H1 (cell line): ENCODE measurements around the gene LAMA3. TPM values are rescaled to one million over a fixed set of nuclear protein-coding genes. Genes with fewer than 3 reads are reported as not detected.

ENCODE experiments used
- CTCF ChIA-PET: fragments of 300-600 bp; sonication (Branson Sonifier 250); formaldehyde crosslinking; loops from one replicate; lab custom pipeline; 2021; ENCODE audit not compliant: partially characterized antibody; lab: Charles Lee
- POLR2A ChIA-PET: fragments of 300-600 bp; sonication (Branson Sonifier 250); formaldehyde crosslinking; loops from one replicate; lab custom pipeline; 2021; ENCODE audit warnings: inconsistent platforms; ENCODE audit not compliant: partially characterized antibody; lab: Charles Lee
- DNase-seq, 2 experiments: peaks; one replicate each; pipeline versions ENCODE4 v3.0.0 to v3.0.0-alpha.2; 2010 to 2022; ENCODE audit warnings: low spot score in 2 of 2, low read depth in 1 of 2, mixed read lengths in 1 of 2
- FAIRE-seq: peaks from 2 replicates; lab custom pipeline; 2011; peaks lifted over from hg19 to GRCh38; lab: Jason Lieb, UNC
- H2AFZ ChIP-seq: 2 replicates; pipeline ENCODE4 v1.8.1; 2012; ENCODE audit warnings: low read length, inconsistent platforms
- H2AK5ac ChIP-seq: 2 replicates; pipeline ENCODE4 v1.6.1; 2013; ENCODE audit warnings: low read depth, low read length
- H2BK120ac ChIP-seq: replicated peaks from 2 replicates; pipeline ENCODE3; 2013; ENCODE audit warnings: low read depth, low read length, inconsistent platforms
- H2BK12ac ChIP-seq: 2 replicates; pipeline ENCODE4 v1.6.1; 2013; ENCODE audit warnings: low read depth, low read length
- H2BK15ac ChIP-seq: 2 replicates; pipeline ENCODE4 v1.6.1; 2013; ENCODE audit warnings: low read length
- H2BK20ac ChIP-seq: 2 replicates; pipeline ENCODE4 v1.6.1; 2013; ENCODE audit warnings: low read length
- H2BK5ac ChIP-seq: 2 replicates; pipeline ENCODE4 v1.6.1; 2013; ENCODE audit warnings: low read depth, low read length
- H3K14ac ChIP-seq: 2 replicates; pipeline ENCODE4 v1.6.1; 2013; ENCODE audit warnings: inconsistent platforms; ENCODE audit not compliant: insufficient read length
- H3K18ac ChIP-seq: 2 replicates; pipeline ENCODE4 v1.6.1; 2013; ENCODE audit warnings: low read length; ENCODE audit errors: extremely low read depth
- H3K23ac ChIP-seq: 2 replicates; pipeline ENCODE4 v1.6.1; 2013; ENCODE audit warnings: inconsistent platforms; ENCODE audit not compliant: insufficient read length
- H3K23me2 ChIP-seq: 2 replicates; pipeline ENCODE4 v1.6.1; 2013; ENCODE audit warnings: low read depth, low read length
- H3K27ac ChIP-seq: 2 replicates; pipeline ENCODE4 v1.6.1; 2011; ENCODE audit warnings: low read depth, low read length, inconsistent platforms
- H3K27me3 ChIP-seq, 4 experiments: replicated peaks in 1 of 4; 1 replicate in 1 of 4; 2 replicates in 3 of 4; pipeline versions ENCODE4 v1.6.1 to v1.8.1; 2011 to 2013; ENCODE audit warnings: low read length in 3 of 4, mild to moderate bottlenecking in 3 of 4, inconsistent platforms in 2 of 4, mixed read lengths in 2 of 4, moderate library complexity in 1 of 4; ENCODE audit not compliant: control insufficient read depth in 3 of 4, insufficient read depth in 3 of 4; ENCODE audit errors: extremely low read depth in 1 of 4
- H3K36me3 ChIP-seq, 4 experiments: 2 replicates each; pipeline versions ENCODE4 v1.6.1 to v1.8.1; 2011 to 2013; ENCODE audit warnings: mild to moderate bottlenecking in 4 of 4, low read length in 3 of 4, moderate library complexity in 2 of 4, control low read depth in 1 of 4, inconsistent platforms in 1 of 4; ENCODE audit not compliant: insufficient read depth in 4 of 4, control insufficient read depth in 2 of 4
- H3K4ac ChIP-seq: replicated peaks from 2 replicates; pipeline ENCODE3; 2013; ENCODE audit warnings: low read length, low read depth, mixed read lengths, inconsistent platforms; ENCODE audit not compliant: insufficient read length
- H3K4me1 ChIP-seq, 4 experiments: replicated peaks in 1 of 4; 1 replicate in 1 of 4; 2 replicates in 3 of 4; pipeline versions ENCODE4 v1.6.1 to v1.8.1; 2011 to 2013; ENCODE audit warnings: low read length in 3 of 4, inconsistent platforms in 2 of 4, mixed read lengths in 1 of 4; ENCODE audit not compliant: insufficient read depth in 4 of 4, control insufficient read depth in 3 of 4
- H3K4me2 ChIP-seq, 2 experiments: 2 replicates each; pipeline versions ENCODE4 v1.6.1 to v1.8.1; 2011 to 2013; ENCODE audit warnings: low read depth in 2 of 2, low read length in 2 of 2, control low read depth in 1 of 2, inconsistent platforms in 1 of 2, mild to moderate bottlenecking in 1 of 2; ENCODE audit not compliant: insufficient read depth in 1 of 2
- H3K4me3 ChIP-seq, 4 experiments: fragments of 200-600, 300-600 bp in 1 of 4; sonication (generic), shearing (Covaris generic), sonication (Bioruptor Twin) in 1 of 4; 2 replicates each; pipeline versions ENCODE4 v1.5.1 to v1.8.1; 2011 to 2016; ENCODE audit warnings: low read length in 4 of 4, low read depth in 3 of 4, control low read depth in 2 of 4, inconsistent platforms in 2 of 4, mild to moderate bottlenecking in 2 of 4, mixed read lengths in 1 of 4, moderate library complexity in 1 of 4; ENCODE audit not compliant: insufficient read depth in 2 of 4; ENCODE audit errors: extremely low read depth in 1 of 4
- H3K56ac ChIP-seq: replicated peaks from 2 replicates; pipeline ENCODE3; 2013; ENCODE audit warnings: low read depth, mild to moderate bottlenecking, mixed read lengths, low read length, inconsistent platforms; ENCODE audit not compliant: insufficient read length
- H3K79me1 ChIP-seq: 2 replicates; pipeline ENCODE4 v1.6.1; 2013; ENCODE audit warnings: low read depth, low read length, control low read depth
- H3K79me2 ChIP-seq, 2 experiments: 2 replicates each; pipeline versions ENCODE4 v1.6.1 to v1.8.1; 2012 to 2013; ENCODE audit warnings: low read length in 2 of 2, mild to moderate bottlenecking in 2 of 2, inconsistent platforms in 1 of 2; ENCODE audit not compliant: insufficient read depth in 2 of 2, control insufficient read depth in 1 of 2
- H3K9ac ChIP-seq, 4 experiments: replicated peaks in 1 of 4; 1 replicate in 1 of 4; 2 replicates in 3 of 4; pipeline versions ENCODE4 v1.6.1 to v1.8.1; 2011 to 2013; ENCODE audit warnings: low read depth in 3 of 4, low read length in 3 of 4, control low read depth in 2 of 4, mild to moderate bottlenecking in 2 of 4, moderate library complexity in 2 of 4, inconsistent platforms in 1 of 4; ENCODE audit errors: extremely low read depth in 1 of 4
- H3K9me3 ChIP-seq, 2 experiments: 2 replicates each; pipeline versions ENCODE4 v1.6.1 to v1.8.1; 2012 to 2013; ENCODE audit warnings: mild to moderate bottlenecking in 2 of 2, moderate library complexity in 2 of 2, control low read depth in 1 of 2, inconsistent platforms in 1 of 2, low read depth in 1 of 2, low read length in 1 of 2, mixed read lengths in 1 of 2; ENCODE audit not compliant: insufficient read depth in 2 of 2
- H4K20me1 ChIP-seq, 2 experiments: replicated peaks in 1 of 2; 2 replicates each; pipeline versions ENCODE3 to v1.8.1; 2011 to 2013; ENCODE audit warnings: inconsistent platforms in 2 of 2, low read length in 2 of 2, mild to moderate bottlenecking in 1 of 2; ENCODE audit not compliant: insufficient read depth in 2 of 2, control insufficient read depth in 1 of 2
- H4K5ac ChIP-seq: 2 replicates; pipeline ENCODE4 v1.6.1; 2013; ENCODE audit warnings: low read length, low read depth, mixed read lengths, inconsistent platforms; ENCODE audit not compliant: insufficient read length
- H4K8ac ChIP-seq: 2 replicates; pipeline ENCODE4 v1.8.0; 2013; ENCODE audit warnings: mild to moderate bottlenecking, moderate library complexity, low read length, inconsistent platforms; ENCODE audit not compliant: insufficient read depth; ENCODE audit errors: extremely low read depth
- H4K91ac ChIP-seq: replicated peaks from 2 replicates; pipeline ENCODE3; 2013; ENCODE audit warnings: low read length, mixed read lengths, inconsistent platforms; ENCODE audit not compliant: insufficient read length
- BRCA1 ChIP-seq: IDR thresholded peaks from 2 replicates; pipeline ENCODE4 v1.6.1; 2012; ENCODE audit warnings: low read depth, low read length, improper control_type of control experiment
- EGR1 ChIP-seq: IDR thresholded peaks from 2 replicates; pipeline ENCODE4 v1.6.1; 2011; ENCODE audit warnings: low read depth, low read length, borderline replicate concordance
- EP300 ChIP-seq, 2 experiments: IDR thresholded peaks; 1 replicate in 1 of 2; 2 replicates in 1 of 2; pipeline ENCODE4 v1.6.1; 2011 to 2012; ENCODE audit warnings: low read depth in 2 of 2, low read length in 2 of 2, mild to moderate bottlenecking in 2 of 2, borderline replicate concordance in 1 of 2, inconsistent platforms in 1 of 2, moderate library complexity in 1 of 2
- JUND ChIP-seq: IDR thresholded peaks from 2 replicates; pipeline ENCODE4 v1.6.1; 2011; ENCODE audit warnings: mild to moderate bottlenecking, improper control_type of control experiment, low read length
- MAFK ChIP-seq: IDR thresholded peaks from 2 replicates; pipeline ENCODE4 v1.6.1; 2012; ENCODE audit warnings: low read depth, mild to moderate bottlenecking, improper control_type of control experiment, low read length
- NRF1 ChIP-seq: IDR thresholded peaks from 2 replicates; pipeline ENCODE4 v1.6.1; 2011; ENCODE audit warnings: mild to moderate bottlenecking, low read depth, low read length, improper control_type of control experiment
- SAP30 ChIP-seq: fragments of 300-600 bp; sonication (generic); IDR thresholded peaks from 2 replicates; pipeline ENCODE4 v1.7.1; 2012; ENCODE audit warnings: low read length, moderate library complexity, mild to moderate bottlenecking, inconsistent platforms; ENCODE audit not compliant: insufficient read depth, insufficient replicate concordance
- SIN3A ChIP-seq, 2 experiments: IDR thresholded peaks in 1 of 2; conservative IDR thresholded peaks in 1 of 2; 2 replicates each; pipeline ENCODE4 v1.6.1; 2011 to 2012; ENCODE audit warnings: low read length in 2 of 2, improper control_type of control experiment in 1 of 2, low read depth in 1 of 2, mild to moderate bottlenecking in 1 of 2
- SIX5 ChIP-seq: IDR thresholded peaks from 2 replicates; pipeline ENCODE4 v1.6.1; 2011; ENCODE audit warnings: mild to moderate bottlenecking, low read depth, low read length
- SP1 ChIP-seq: IDR thresholded peaks from 2 replicates; pipeline ENCODE4 v1.6.1; 2011; ENCODE audit warnings: low read depth, low read length
- SUZ12 ChIP-seq: fragments of 200-600 bp; sonication (generic); IDR thresholded peaks from 2 replicates; pipeline ENCODE4 v1.6.1; 2012; ENCODE audit warnings: mild to moderate bottlenecking, inconsistent platforms, low read length, moderate library complexity, mixed read lengths
- TEAD4 ChIP-seq: IDR thresholded peaks from 2 replicates; pipeline ENCODE4 v1.6.1; 2012; ENCODE audit warnings: low read depth, low read length, inconsistent platforms, mixed read lengths
- WGBS, 2 experiments: shearing (Covaris generic) in 1 of 2; methylation state at CpG; one replicate each; pipeline versions ENCODE4 v1.1.6 to v1.1.7; 2013 to 2015; ENCODE audit warnings: low lambda C conversion rate in 2 of 2, mixed read lengths in 2 of 2, inconsistent platforms in 1 of 2, low coverage in 1 of 2, missing lambda C conversion rate in 1 of 2; ENCODE audit not compliant: insufficient replicate concordance in 2 of 2, insufficient coverage in 1 of 2, insufficient read length in 1 of 2; ENCODE audit errors: extremely low coverage in 1 of 2, missing lambda C conversion rate in 1 of 2; 5-methylcytosine and 5-hydroxymethylcytosine counted together
- polyA plus RNA-seq, 7 experiments: library from polyadenylated mRNA; depleted of rRNA in 3 of 7; stranded (reverse) in 5 of 7; unstranded in 2 of 7; fragments of >200 nt in 5 of 7; fragments of 200-250 nt in 2 of 7; gene quantifications; 1 replicate in 5 of 7; 2 replicates in 1 of 7; 4 replicates in 1 of 7; pipeline versions ENCODE4 v1.2.1 to v1.2.3, GENCODE V29; 2011 to 2013; ENCODE audit warnings: missing spikeins in 2 of 7, mixed read lengths in 2 of 7
- total RNA-seq: library from RNA; stranded (reverse); fragmentation: NEBNext Ultra II Directional; extraction: Animal tissue kit (Norgen Biotek cat#: 25700); gene quantifications from 2 replicates; pipeline ENCODE4 v1.2.1, GENCODE V29; 2021

The LAMA3 gene
- total and polyA plus RNA-seq, 2 of the 8 experiments (the other 6 are each of a cell fraction or from before 2014, with no cell fraction given): 0.76 to 5.0 TPM

- Histone ChIP-seq H2BK20ac (no peak overlapping the region), H4K91ac (no peak overlapping the region), H2AFZ (no peak overlapping the region), H3K27me3 (no peaks in the 10 kb centered on the region), H4K8ac (no peak overlapping the region), H2BK120ac (no peak overlapping the region), H3K23me2 (no peaks in the 10 kb centered on the region), H4K20me1 (no peaks in the 10 kb centered on the region), H3K9me3 (no peaks in the 10 kb centered on the region), H3K79me1 (no peaks in the 10 kb centered on the region), H3K23ac (no peak overlapping the region), H2AK5ac (no peak overlapping the region), H3K4me3 (no peak overlapping the region), H4K5ac (no peak overlapping the region), H3K36me3 (no peaks in the 10 kb centered on the region), H3K14ac (no peak overlapping the region), H2BK15ac (no peak overlapping the region)
- CTCF ChIA-PET: interaction anchor here (1.4 kb wide), 2 partner anchors 17 to 92 kb away, joined by 3 read pairs; no protein-coding TSS in a partner anchor
- DNase-seq: no peak
- WGBS, 2 experiments: 85% methylated on average over 6 of the region's 6 CpGs; no CpG with 5 or more reads in 1 of the 2 experiments
- TF ChIP-seq MAFK (no peak), SIN3A (conservative IDR thresholded peaks at IDR 0.05 in 1 of 2, IDR thresholded peaks at IDR 0.05 in 1 of 2; ENCODE audit: low read depth in 1 of 2, low read length in 2 of 2) (no peak), SUZ12 (no peak), EP300 (IDR thresholded peaks at IDR 0.05; ENCODE audit: borderline replicate concordance in 1 of 2, low read depth in 2 of 2, low read length in 2 of 2) (no peak), BRCA1 (no peak), SAP30 (no peak), TEAD4 (no peak), SIX5 (no peak), JUND (no peak), SP1 (no peak), NRF1 (no peak), EGR1 (no peak)
- TF ChIP-seq, all 59 proteins: peak for 0
- Histone ChIP-seq H3K18ac (no peak overlapping the region), H3K27ac (no peak overlapping the region), H3K4ac (no peak overlapping the region), H2BK12ac (no peak overlapping the region), H3K56ac (no peak overlapping the region), H2BK5ac (no peak overlapping the region), H3K4me1 (no peaks in the 10 kb centered on the region), H3K4me2 (no peak overlapping the region), H3K9ac (no peak overlapping the region; a peak in 2 of 7 replicates), H3K79me2 (no peaks in the 10 kb centered on the region)
- no peak for FAIRE-seq
- POLR2A ChIA-PET: no interaction called here
These were observed 105.0 kb downstream of the LAMA3 start for GRCh38 chr18:23793985-23794867.
